Measurements from ENCODE around the gene C2CD4C.
"Not testable (repeated sequence)": the region's sequence is repeated elsewhere in the genome, so short reads cannot be mapped to it uniquely, and the experiment has no call there.

The C2CD4C gene

DNA sequence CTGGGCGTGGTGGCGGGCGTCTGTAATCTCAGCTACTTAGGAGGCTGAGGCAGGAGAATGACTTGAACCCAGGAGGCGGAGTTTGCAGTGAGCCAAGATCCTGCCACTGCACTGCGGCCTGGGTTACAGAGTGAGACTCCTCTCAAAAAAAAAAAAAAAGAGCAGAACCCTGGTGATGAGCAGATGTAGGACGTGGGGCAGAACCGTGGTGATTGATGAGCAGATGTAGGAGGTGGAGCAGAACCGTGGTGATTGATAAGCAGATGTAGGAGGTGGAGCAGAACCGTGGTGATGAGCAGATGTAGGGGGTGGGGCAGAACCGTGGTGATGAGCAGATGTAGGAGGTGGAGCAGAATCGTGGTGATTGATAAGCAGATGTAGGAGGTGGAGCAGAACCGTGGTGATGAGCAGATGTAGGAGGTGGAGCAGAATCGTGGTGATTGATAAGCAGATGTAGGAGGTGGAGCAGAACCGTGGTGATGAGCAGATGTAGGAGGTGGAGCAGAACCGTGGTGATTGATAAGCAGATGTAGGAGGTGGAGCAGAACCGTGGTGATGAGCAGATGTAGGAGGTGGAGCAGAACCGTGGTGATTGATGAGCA is 28.2 kb downstream of the C2CD4C start:
- not testable (repeated sequence) for DNase-seq (ENCODE audit: low spot score)

DNA sequence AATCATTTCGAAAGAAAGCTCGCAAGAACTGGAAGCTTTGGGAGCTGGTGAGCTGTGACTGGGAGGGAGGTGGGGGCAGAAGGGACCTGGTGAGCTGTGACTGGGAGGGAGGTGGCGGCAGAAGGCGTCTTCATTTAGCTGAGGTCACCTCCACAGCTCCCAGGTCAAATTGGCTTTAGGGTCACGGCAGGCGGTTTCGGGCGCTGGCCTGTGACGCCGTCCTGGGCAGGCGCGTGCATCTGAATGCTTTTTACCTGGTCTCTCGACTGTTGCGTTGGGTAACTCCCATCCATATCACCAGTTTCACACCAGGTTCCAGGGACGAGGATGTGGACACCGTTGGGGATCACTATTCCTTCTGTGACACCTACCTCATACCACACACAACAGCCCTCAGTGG is 29.2 kb downstream of the C2CD4C start:
- no peak for DNase-seq (ENCODE audit: low spot score)

- no peak for DNase-seq (ENCODE audit: low spot score)
These were observed 30.2 kb downstream of the C2CD4C start for GRCh38 chr19:378706-379105.

- no peak for DNase-seq (ENCODE audit: low spot score)
These were observed 31.0 kb downstream of the C2CD4C start for GRCh38 chr19:377801-378581.

- no peak for DNase-seq (ENCODE audit: low spot score)
These were observed 32.9 kb downstream of the C2CD4C start for GRCh38 chr19:376111-376470.

DNA sequence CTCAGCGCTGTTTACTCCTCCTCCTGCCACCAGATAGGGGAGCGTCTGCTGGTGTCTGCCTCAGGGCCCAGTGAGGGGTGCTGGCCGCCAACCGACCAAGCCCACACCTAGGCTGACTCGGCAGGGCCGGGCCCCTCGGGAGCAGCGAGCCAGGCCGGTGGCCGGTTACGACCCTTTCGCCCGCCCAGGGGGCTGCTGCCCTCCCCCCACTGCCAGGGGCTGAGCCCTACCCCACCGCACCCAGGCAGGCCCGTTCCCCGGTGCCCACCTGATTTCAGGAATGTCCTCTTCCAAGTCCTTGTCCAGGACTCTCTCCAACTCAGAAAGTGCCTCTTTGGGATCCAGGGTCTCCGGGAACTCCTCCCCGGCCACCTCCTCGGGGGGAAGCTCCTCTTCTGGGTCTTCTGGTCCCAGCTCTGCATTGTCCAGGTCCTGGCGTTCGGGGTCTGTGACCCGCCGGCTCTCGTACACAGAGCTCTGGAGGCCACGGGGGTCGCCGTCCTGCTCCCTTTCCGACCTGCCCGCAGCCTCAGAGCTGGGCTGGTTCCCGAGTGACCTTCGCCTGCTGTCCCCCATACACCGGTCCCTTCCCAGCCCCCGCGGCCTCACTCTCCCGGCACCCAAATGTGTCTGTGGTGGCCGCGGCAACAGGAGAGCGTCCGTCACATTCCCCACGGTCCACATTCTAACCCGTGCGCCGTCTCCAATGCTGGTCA is 33.4 kb downstream of the C2CD4C start:
- no peak for DNase-seq (ENCODE audit: low spot score)

DNA sequence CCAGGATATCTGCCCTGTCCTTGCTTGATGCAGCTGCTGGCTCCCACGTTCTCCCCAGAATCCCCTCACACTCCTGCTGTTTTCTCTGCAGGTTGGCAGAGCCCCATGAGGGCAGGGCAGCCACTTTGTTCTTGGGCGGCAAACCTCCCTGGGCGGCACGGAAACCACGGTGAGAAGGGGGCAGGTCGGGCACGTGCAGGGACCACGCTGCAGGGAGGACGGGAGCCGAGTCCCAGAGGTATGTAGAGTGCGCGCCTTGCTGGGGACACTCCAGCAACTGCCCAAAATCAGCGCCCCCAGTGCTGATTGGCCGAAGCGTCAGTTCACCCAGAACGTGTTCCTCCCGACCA is 34.1 kb downstream of the C2CD4C start:
- no peak for DNase-seq (ENCODE audit: low spot score)

GRCh38 chr19:374183-374885 is 34.6 kb downstream of the C2CD4C start:
- DNase-seq (ENCODE audit: low spot score), result no peak

GRCh38 chr19:373391-374182 is 35.4 kb downstream of the C2CD4C start:
- no peak for DNase-seq (ENCODE audit: low spot score)

DNA sequence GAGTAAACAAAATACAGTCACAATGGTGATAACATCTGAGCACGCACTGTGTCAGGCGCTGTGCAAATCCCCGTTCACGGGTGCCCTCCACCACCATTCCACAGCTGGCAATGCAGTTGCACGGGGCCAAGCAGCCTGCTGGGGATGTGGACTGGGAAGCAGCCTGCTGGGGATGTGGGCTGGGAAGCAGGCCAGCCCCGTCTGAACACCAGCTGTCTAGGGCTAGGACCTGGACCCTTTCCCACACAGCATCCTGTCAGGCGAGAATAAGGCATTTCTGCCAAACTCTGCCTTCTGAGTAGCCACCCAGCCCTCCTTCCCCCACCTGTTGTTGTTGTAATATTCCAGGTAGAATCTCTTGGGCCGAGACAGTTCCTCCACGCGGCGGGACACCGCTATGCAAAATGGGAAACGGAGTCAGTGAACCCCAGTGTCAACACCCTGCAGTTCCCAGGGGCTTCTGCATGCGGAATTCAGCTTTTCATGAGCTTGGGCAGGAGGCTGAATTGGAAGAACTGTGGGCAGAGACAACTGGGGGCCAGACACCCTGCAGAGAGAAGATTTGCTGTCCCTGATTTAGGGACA is 36.5 kb downstream of the C2CD4C start:
- no peak for DNase-seq (ENCODE audit: low spot score)

GRCh38 chr19:371501-372168 is 37.3 kb downstream of the C2CD4C start:
- no peak for DNase-seq (ENCODE audit: low spot score)

GRCh38 chr19:370641-371330 is 38.2 kb downstream of the C2CD4C start:
- no peak for DNase-seq (ENCODE audit: low spot score)

DNA sequence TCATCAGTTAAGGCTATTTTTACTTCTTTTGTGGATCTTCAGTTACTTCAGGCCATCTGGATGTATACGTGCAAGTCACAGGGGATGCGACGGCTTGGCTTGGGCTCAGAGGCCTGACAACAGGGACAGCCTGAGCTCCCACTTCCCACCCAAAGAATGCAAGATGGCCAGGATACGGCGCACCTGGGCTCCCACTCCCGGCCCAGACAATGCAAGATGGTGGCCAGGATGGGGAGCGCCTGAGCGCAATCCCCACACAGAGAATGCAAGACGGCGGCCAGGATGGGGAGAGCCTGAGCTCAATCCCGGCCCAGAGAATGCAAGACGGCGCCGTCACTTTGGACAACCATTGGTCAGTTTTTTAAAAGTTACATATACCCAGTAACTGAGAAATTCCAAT is 39.1 kb downstream of the C2CD4C start:
- no peak for DNase-seq (ENCODE audit: low spot score)

GRCh38 chr19:369256-369655 is 39.7 kb downstream of the C2CD4C start:
- DNase-seq (ENCODE audit: low spot score), result no peak

DNA sequence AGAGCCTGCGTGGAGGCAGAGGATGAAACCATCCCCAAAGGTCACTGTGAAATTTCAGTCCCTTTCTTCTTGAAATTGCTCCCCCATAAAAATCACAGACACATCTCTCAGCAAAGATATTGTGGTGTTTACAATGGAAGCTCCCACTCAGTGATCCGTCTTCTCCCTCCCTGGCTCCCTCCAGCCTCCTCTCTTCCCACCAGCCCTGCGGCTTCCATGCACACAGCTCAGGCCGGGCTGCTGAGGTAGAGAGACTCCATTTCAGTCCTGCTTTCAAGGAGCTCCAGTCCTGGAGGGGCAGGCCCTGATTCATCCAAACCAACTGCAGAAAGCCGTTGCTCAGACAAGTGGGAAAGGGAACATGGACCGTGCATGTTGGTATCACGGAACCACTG is 40.3 kb downstream of the C2CD4C start:
- no peak for DNase-seq (ENCODE audit: low spot score)

GRCh38 chr19:367963-368629 is 40.9 kb downstream of the C2CD4C start:
- no peak for DNase-seq (ENCODE audit: low spot score)

GRCh38 chr19:367561-367960 is 41.4 kb downstream of the C2CD4C start:
- no peak for DNase-seq (ENCODE audit: low spot score)

DNA sequence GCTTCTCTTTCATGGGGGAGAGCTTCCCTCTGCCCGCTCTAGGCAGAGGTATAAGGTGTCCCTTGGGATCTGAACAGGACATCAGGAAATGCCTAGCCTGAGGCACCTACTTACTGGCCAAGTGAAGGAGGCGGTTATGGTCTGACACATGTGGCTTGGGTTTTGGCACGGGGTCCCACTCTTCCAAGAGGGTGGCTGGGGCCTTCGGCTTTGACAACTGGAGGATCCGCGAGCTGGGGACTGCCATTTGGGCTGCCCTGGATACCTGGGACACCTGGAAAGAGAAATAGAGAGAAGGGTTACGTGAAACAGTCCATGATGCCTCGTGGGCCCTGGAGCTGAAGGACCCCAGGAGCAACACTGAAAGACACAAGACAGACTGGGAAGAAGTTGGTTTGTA is 42.0 kb downstream of the C2CD4C start:
- DNase-seq (ENCODE audit: low spot score), result no peak

- no peak for DNase-seq (ENCODE audit: low spot score)
These were observed 42.7 kb downstream of the C2CD4C start for GRCh38 chr19:366205-366783.

All from germinal center (tissue), 1 donor.